KOPT-K1 (cell line): ENCODE measurements around the gene GNS.
"Not testable (repeated sequence)": the region's sequence is repeated elsewhere in the genome, so short reads cannot be mapped to it uniquely, and the experiment has no call there.

Experiments used
- H3K27ac ChIP-seq: fragments of 200-600 bp; sonication (generic); 2 replicates; pipeline ENCODE4 v1.5.1; 2016; ENCODE audit warnings: antibody characterized with exemption, mild to moderate bottlenecking, low read depth, low read length; ENCODE audit not compliant: poor library complexity, severe bottlenecking
- H3K36me3 ChIP-seq: fragments of 200-600 bp; sonication (generic); 2 replicates; pipeline ENCODE4 v1.5.1; 2017; ENCODE audit warnings: antibody characterized with exemption, mild to moderate bottlenecking, low read length, moderate library complexity; ENCODE audit not compliant: insufficient read depth
- H3K9me3 ChIP-seq: fragments of 200-600 bp; sonication (generic); 2 replicates; pipeline ENCODE4 v1.5.1; 2017; ENCODE audit warnings: antibody characterized with exemption, low read length, mild to moderate bottlenecking; ENCODE audit not compliant: insufficient read depth, poor library complexity, severe bottlenecking

The GNS gene

DNA sequence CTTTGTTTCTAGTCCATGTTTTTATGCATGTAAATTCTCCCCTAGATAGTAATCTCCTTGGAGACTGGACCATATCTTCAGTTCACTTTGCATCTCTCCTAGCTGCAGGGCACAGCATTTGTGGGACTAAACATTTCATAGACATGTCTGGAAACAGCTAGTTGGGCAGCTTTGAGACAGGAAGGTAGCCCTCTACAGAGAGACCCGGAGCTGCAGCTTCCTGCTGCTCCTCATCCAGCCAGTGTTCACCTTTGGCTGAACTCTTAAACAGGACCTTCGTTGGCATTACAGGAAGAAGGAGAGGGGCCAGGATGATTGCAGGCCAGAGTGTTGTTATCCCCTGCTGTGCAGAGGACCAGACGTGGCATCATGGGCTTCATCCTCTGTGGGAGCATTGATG lies 52.9 kb downstream of the GNS start:
- Histone ChIP-seq H3K9me3 (no peaks in the 10 kb centered on the region), H3K36me3 (no peaks in the 10 kb centered on the region), H3K27ac (no peak overlapping the region)

DNA sequence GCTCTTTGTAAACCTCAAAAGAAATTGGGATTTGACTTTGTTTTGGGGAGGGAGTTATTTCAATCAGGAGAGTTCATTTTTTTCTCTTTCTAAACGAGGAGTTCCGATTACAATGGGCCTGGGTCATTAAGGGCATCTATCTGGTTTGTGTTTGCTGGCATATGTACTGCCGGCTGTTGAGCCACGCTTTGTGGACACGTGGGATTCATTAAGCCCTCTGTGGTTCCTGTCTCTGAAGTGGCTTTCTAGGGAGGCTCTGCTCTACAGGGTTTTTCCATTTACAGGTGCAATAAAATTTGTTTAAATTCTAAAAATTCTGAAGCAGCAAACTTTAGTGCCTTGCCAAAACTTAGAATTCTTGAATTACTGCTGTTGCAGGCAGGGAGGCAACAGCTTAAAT lies 57.9 kb downstream of the GNS start:
- peak overlapping the region; percentile 44 for H3K27ac ChIP-seq

DNA sequence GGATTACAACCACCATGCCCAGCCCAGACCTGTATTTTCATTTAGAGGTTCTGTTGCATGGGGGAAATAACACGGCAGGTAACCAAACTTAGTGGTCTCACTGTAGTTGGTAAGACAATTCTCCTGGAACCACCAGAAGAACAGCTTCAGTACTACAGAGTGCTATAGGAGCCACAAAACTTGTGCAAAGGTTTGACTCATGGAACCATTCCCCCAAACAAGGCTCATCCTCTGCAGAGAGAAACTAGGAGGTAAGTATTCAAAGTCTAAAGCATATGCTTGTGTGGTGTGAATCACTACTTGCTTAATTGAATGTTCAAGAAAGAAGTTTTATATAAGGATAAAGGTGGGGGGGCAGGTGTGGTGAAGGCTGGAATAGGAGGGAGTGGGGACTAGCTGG lies 58.7 kb downstream of the GNS start:
- peaks cover 2% of the 10 kb centered on the region; the same call in 1 of the 2 replicates for H3K36me3 ChIP-seq
- peak overlapping the region; percentile 44 for H3K27ac ChIP-seq
- H3K9me3 ChIP-seq = no peaks in the 10 kb centered on the region

More for the DNA sequence above, 57.9 kb downstream of the GNS start:
- Histone ChIP-seq H3K36me3 (no peaks in the 10 kb centered on the region), H3K9me3 (no peaks in the 10 kb centered on the region)

DNA sequence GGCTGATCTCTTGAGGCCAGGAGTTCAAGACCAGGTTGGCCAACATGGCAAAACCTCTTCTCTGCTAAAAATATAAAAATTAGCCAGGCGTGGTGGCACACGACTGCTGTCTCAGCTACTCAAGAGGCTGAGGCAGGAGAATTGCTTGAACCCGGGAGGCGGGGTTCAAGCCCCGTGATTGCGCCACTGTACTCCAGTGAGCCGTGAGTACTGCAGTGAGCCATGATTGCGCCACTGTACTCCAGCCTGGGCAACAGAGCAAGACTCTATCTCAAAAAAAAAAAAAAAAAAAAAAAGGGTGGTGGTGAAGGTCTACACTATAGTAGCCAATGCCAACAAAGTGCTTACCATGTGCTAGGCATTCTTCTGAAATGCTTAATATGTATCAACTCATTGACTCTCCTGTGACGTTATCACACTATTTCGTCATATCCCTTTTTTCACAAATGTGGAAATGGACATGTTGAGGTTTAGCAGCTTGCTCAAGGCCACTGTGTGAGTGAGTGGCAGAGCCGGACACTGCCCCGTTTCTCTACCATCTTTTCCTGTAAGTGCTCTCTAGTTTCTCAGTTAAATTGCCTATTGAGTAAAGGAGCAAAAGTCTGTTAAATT lies 59.6 kb downstream of the GNS start:
- peaks cover 12% of the 10 kb centered on the region for H3K36me3 ChIP-seq
- H3K27ac ChIP-seq = no peak overlapping the region
- no peaks in the 10 kb centered on the region for H3K9me3 ChIP-seq

DNA sequence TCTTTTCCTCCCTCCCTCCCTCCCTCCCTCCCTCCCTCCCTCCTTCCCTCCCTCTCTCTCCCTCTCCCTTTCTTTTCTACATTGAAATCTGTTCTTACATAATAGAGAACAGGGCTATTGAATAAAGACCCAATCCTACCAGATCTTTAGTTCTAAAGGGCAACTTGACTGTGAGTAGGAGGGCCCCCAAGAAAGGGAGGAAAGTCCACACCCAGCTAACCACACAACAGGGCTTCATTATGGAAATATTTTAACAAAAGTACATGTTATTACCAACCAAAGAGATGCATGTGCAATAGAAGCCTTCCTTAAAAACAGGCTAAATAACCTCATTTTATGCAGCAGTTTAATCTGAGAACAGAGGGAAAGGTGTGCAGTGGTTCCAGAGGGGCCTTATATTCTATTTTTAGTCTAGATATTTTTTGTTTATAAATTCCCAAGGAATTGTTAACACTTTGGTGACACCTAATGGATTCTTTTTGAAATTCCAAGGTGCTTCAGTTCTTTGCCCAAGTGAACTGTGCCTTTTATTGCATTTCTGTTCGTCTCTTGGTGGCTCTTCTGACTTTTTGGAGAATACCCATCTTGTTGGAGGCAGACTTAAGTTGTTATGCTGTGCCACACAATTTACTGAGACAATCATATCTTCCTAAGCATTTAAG lies 63.0 kb downstream of the GNS start:
- Histone ChIP-seq H3K36me3 (peaks cover 17% of the 10 kb centered on the region), H3K27ac (no peak overlapping the region), H3K9me3 (no peaks in the 10 kb centered on the region)

DNA sequence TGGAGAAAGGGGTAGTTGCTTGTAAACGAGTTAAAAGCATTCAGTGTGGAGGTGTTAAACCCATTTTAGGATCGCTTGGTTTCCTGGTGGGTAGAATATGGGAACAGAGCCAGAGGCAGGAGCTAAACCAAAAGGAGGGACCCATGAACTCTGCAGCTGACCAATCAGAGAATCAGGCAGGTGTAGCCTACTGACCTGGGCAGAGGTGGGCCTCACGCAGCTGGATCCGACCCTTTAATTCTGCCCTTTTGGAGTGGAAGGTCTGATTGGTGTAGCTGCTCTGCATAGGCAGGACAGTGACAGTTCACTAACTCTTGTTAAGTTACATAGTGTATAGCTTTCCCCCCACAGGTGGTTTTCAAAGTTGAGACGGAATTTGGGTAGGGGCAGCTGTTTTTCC lies 63.7 kb downstream of the GNS start:
- H3K27ac ChIP-seq = no peak overlapping the region
- no peaks in the 10 kb centered on the region for H3K9me3 ChIP-seq
- H3K36me3 ChIP-seq = peaks cover 17% of the 10 kb centered on the region

DNA sequence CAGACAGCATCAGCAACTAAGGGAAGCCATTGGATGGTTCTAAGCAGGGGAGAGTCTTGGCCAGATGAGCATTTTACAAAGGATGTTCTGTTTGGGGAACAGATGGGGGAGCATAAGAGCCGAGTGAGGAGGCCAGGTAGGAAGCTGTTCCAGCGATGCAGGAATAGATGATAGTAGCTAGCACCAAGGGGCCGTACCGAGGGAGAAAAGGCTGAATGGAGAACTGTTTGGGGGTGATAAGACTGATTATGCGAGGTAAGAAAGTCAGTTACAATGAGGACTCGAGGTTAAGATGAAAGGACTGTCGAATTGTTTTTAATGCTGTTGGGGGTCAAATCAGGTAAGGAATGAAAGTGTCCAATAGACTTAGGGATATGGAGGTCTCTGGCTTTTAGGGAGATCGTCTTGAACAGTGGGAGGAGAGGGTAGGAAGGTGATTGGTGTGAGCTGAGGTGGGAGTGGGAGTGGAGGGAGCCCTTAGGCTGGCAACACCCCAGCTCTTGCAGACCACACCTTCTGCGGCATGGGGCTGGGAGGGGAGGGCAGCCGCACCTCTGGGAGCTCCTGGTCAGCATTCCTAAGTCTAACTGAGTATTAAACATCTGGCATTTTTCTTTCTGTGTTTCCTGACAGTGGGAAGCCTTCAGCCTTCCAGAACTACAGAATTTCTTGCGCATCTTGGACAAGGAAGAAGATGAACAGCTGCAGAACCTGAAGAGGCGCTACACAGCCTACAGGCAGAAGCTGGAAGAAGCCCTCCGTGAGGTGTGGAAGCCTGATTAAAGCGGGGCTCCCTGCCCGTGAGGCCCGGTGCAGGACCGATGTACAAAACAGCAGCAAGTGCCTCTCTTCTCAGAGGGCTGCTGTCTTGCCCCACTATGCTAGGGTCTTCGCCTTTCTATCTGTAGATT lies 64.8 kb downstream of the GNS start:
- Histone ChIP-seq H3K36me3 (peaks cover 21% of the 10 kb centered on the region), H3K9me3 (no peaks in the 10 kb centered on the region), H3K27ac (no peak overlapping the region)

DNA sequence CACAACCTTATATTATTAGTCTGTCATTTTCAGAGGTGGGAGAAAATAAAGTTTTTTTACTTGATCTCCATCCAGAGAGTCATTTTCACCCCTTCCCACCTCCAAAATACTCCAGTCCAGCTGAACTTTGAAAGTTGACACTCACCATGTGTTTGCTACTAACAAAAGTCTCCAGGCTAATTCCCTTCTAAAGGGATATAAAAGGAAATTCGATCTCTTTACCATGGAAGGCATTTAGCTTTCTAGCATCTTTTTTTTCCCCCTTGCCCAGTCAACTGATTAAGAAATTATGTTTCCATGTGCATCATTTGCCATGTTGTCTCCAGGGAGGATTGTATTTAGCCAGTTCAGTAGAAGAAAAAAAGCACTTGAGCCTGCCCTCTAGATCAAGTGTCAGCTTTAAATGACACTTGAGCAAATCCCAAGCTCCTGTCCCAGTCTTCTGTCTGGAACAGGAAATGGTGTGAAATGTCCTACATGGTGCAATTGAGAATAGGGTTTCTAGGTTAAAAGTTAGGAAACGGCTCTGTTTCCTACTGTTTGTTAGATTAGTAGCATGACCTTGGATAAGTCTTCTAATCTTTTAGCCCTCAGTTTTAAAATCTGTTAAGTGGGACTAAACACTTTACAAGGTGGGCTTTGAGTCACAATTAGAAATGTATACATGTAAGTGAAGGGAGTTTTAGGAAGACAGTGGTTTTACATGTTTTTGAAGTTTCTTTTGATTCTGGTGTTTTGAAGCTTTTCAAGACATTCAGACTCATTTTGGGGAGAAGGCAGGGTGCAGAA lies 67.2 kb downstream of the GNS start:
- Histone ChIP-seq H3K9me3 (no peaks in the 10 kb centered on the region), H3K27ac (no peak overlapping the region), H3K36me3 (peaks cover 43% of the 10 kb centered on the region)

DNA sequence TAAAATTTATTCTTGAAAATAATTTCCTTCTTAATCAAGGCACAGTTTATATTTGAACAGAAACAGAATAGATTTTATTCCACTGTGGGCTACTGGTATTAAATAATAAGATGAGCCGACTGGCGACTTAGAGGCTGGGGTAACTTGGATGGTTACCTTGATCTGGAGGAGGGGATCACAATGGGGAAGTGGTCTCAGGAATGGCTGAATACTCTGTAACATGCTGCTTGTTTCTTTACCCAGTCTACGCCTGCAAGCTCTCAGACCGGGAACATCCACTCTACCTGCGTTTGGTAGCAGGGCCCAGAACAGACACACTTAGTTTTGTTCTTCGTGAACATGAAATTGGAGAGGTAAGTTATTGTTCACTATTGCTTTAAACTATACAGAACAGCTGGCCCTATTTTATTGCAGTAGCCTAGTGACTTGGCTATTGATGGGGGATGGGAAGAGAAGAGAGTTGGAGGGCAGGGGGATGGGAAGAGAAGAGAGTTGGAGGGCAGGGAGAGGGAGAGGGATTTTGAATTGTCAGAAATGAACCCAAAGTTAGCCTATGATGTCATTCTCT lies 67.9 kb downstream of the GNS start:
- Histone ChIP-seq H3K27ac (no peak overlapping the region), H3K9me3 (no peaks in the 10 kb centered on the region), H3K36me3 (peaks cover 43% of the 10 kb centered on the region)

DNA sequence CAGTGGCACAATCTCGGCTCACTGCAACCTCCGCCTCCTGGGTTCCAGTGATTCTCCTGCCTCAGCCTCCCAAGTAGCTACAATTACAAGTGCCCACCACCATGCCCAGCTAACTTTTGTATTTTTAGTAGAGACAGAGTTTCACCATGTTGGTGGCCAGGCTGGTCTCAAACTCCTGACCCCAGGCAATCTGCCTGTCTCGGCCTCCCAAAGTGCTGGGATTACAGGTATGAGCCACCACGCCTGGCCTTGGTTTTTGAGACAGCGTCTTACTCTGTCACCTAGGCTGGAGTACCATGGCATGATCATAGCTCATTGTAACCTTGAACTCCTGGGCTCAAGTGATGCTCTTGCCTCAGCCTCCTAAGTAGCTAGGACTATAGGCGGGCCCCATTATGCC lies 69.0 kb downstream of the GNS start:
- not testable (repeated sequence) for H3K9me3 ChIP-seq, H3K27ac ChIP-seq
- peaks cover 47% of the 10 kb centered on the region for H3K36me3 ChIP-seq

DNA sequence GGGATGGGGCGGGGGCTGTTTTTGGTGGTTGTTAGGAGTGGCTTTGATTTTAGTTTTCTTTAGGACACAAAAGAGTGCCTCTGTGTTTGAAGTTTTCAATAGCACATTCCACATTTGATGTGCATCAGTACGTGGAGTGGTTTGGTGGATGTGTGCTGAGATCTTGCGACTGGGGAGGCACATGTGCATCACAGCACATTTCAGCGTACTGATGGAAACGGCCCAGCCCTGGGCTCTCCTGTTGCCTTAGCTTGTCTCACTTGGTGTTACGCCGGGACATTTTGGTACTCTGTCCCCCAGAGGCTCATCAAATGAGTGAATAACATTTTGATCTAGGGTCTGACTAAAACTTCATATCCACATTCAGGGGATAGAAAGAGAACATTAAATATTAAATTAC lies 70.5 kb downstream of the GNS start:
- H3K9me3 ChIP-seq = no peaks in the 10 kb centered on the region
- no peak overlapping the region for H3K27ac ChIP-seq
- peaks cover 42% of the 10 kb centered on the region for H3K36me3 ChIP-seq

DNA sequence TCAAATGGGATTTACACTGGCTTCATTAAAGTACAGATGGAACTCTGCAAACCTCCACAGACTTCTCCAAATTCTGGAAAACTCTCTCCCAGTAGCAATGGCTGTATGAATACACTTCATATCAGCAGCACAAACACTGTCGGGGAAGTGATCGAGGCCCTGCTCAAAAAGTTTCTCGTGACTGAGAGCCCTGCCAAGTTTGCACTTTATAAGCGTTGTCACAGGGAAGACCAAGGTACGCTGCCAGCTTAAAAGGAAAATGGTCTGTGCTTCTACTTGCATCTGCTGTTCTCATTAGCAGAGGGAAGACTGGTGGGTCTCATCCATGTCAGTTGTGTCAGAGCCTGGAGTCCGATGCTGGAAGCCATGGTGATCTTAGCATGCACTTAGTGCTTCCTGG lies 71.0 kb downstream of the GNS start:
- Histone ChIP-seq H3K36me3 (peaks cover 38% of the 10 kb centered on the region), H3K9me3 (no peaks in the 10 kb centered on the region), H3K27ac (no peak overlapping the region)

DNA sequence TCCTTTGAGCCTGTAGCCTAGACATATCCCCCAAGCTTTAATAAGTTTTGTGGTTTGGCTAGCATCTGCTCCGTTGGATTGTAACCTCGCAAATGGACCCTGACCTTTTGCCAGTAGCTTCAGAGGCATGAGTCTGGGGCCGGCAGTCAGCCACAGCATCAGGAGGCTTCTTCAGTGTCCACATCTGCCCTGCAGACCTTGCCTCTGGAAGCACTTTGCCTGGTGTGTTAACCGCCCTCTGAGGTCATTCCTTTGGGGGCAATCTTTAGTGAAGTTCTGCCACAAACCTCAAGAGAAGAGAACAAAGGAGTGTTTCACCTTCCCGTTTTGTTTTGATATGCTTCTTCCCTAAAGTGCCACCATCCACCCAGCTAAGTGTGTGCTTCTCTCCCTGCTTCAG lies 71.4 kb downstream of the GNS start:
- H3K27ac ChIP-seq = no peak overlapping the region
- H3K36me3 ChIP-seq = peaks cover 37% of the 10 kb centered on the region
- no peaks in the 10 kb centered on the region for H3K9me3 ChIP-seq

DNA sequence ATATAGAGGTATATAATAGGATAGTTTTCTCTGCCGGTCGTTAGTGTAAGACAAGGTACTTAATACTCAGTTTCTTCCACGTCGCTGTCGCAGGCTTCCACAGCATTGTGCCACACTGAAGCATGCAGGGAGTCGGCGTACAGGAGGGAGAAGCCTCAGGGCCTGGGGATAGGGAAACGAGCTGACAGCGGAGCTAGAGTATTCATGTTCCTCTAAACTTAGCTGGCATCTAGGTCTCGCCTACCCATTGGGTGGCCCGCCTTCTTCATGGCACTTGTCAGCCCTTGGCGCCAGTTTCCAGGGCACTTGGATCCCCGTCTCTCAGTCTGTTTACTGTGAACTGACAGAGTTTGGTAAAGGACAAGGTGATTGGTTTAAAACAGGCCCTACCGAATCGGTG lies 73.6 kb downstream of the GNS start:
- no peaks in the 10 kb centered on the region for H3K9me3 ChIP-seq
- no peak overlapping the region for H3K27ac ChIP-seq

More for the DNA sequence above, 73.6 kb downstream of the GNS start:
- peaks cover 37% of the 10 kb centered on the region for H3K36me3 ChIP-seq
